Hepatocyte (in vitro differentiated cells): Measurements from ENCODE around the gene FANCM. TPM values are rescaled to one million over a fixed set of nuclear protein-coding genes. Genes with fewer than 3 reads are reported as not detected.

Experiments used
- DNase-seq: peaks from one replicate; pipeline ENCODE4 v3.0.0-alpha.2; 2016; ENCODE audit warnings: low spot score
- H2AFZ ChIP-seq: fragments of 200-600 bp; sonication (generic); 2 replicates; pipeline ENCODE4 v1.6.0; 2016; ENCODE audit warnings: antibody characterized with exemption, mild to moderate bottlenecking
- H3K27ac ChIP-seq: fragments of 200-600 bp; sonication (generic); 2 replicates; pipeline ENCODE4 v1.5.1; 2016; ENCODE audit warnings: mild to moderate bottlenecking
- H3K27me3 ChIP-seq: fragments of 200-600 bp; sonication (generic); 2 replicates; pipeline ENCODE4 v1.6.1; 2016
- H3K36me3 ChIP-seq: fragments of 200-600 bp; sonication (generic); replicated peaks from 2 replicates; pipeline ENCODE4 v1.5.1; 2016; ENCODE audit warnings: low read depth; ENCODE audit not compliant: insufficient read depth
- H3K4me1 ChIP-seq: fragments of 200-600 bp; sonication (generic); 2 replicates; pipeline ENCODE4 v1.5.1; 2016; ENCODE audit warnings: mild to moderate bottlenecking, moderate library complexity; ENCODE audit not compliant: insufficient read depth
- H3K4me2 ChIP-seq: fragments of 200-600 bp; sonication (generic); 2 replicates; pipeline ENCODE4 v1.6.0; 2016
- H3K4me3 ChIP-seq: fragments of 200-600 bp; sonication (generic); 2 replicates; pipeline ENCODE4 v1.5.1; 2016; ENCODE audit warnings: mild to moderate bottlenecking
- H3K79me2 ChIP-seq: fragments of 200-600 bp; sonication (generic); 2 replicates; pipeline ENCODE4 v1.6.0; 2017; ENCODE audit warnings: mild to moderate bottlenecking
- H3K9me2 ChIP-seq: fragments of 200-600 bp; sonication (generic); replicated peaks from 2 replicates; pipeline ENCODE4 v1.6.0; 2017; ENCODE audit warnings: mild to moderate bottlenecking; ENCODE audit not compliant: insufficient read depth
- H3K9me3 ChIP-seq: fragments of 200-600 bp; sonication (generic); 2 replicates; pipeline ENCODE4 v1.5.1; 2016; ENCODE audit warnings: low read depth, mild to moderate bottlenecking
- H4K20me1 ChIP-seq: fragments of 200-600 bp; sonication (generic); 2 replicates; pipeline ENCODE4 v1.6.0; 2016; ENCODE audit warnings: mild to moderate bottlenecking; ENCODE audit not compliant: insufficient read depth, poor library complexity, severe bottlenecking
- EZH2 ChIP-seq: fragments of 200-600 bp; sonication (generic); IDR thresholded peaks from 2 replicates; pipeline ENCODE4 v1.6.1; 2016; ENCODE audit warnings: antibody characterized with exemption, mild to moderate bottlenecking, borderline replicate concordance
- EZH2phosphoT487 ChIP-seq: fragments of 200-600 bp; sonication (generic); IDR thresholded peaks from one replicate; pipeline ENCODE4 v1.6.1; 2018; ENCODE audit warnings: antibody characterized with exemption, mild to moderate bottlenecking, low read depth, moderate library complexity; ENCODE audit not compliant: unreplicated experiment, severe bottlenecking
- WGBS: methylation state at CpG from one replicate; pipeline ENCODE4 v1.1.6; 2016; ENCODE audit warnings: low lambda C conversion rate; ENCODE audit errors: missing lambda C conversion rate; 5-methylcytosine and 5-hydroxymethylcytosine counted together
- polyA plus RNA-seq: library from polyadenylated mRNA; unstranded; fragments of >200 nt; fragmentation: Nextera tagmentation; extraction: Ambion mirVana; gene quantifications from 2 replicates; pipeline ENCODE4 v1.2.1, GENCODE V29; 2016
- total RNA-seq: library from RNA; depleted of rRNA; stranded (reverse); fragments of >200 nt; gene quantifications from 2 replicates; pipeline ENCODE4 v1.2.3, GENCODE V29; 2014
- TF ChIP-seq, protein P1 (sequence below): fragments of 200-600 bp; sonication (generic); IDR thresholded peaks from 2 replicates; pipeline ENCODE4 v1.5.1; 2016; ENCODE audit warnings: antibody characterized with exemption, mild to moderate bottlenecking; ENCODE audit not compliant: poor library complexity

The FANCM gene
- total and polyA plus RNA-seq, 2 experiments from 2014 or later: 3.2 to 4.8 TPM

DNA sequence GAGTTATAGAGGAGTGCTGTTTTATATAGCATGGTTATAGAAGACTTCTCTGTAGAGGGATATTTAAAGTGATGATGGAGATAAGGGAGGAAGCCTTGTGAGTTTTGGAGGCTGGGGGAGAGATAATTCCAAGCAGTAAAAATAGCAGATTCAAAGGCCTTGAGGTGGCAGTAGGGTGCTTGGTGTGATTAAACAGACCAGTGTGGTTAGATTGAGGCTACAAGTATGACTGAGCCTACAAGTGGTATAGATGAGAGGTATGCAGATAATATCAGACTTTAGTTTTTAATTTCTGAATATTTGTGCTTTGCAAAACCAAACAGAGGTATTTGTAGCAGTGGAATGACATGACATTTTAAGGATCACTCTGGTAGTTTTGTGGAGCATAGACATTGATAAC lies 20.3 kb downstream of the FANCM start:
- TF ChIP-seq, protein P1, sequence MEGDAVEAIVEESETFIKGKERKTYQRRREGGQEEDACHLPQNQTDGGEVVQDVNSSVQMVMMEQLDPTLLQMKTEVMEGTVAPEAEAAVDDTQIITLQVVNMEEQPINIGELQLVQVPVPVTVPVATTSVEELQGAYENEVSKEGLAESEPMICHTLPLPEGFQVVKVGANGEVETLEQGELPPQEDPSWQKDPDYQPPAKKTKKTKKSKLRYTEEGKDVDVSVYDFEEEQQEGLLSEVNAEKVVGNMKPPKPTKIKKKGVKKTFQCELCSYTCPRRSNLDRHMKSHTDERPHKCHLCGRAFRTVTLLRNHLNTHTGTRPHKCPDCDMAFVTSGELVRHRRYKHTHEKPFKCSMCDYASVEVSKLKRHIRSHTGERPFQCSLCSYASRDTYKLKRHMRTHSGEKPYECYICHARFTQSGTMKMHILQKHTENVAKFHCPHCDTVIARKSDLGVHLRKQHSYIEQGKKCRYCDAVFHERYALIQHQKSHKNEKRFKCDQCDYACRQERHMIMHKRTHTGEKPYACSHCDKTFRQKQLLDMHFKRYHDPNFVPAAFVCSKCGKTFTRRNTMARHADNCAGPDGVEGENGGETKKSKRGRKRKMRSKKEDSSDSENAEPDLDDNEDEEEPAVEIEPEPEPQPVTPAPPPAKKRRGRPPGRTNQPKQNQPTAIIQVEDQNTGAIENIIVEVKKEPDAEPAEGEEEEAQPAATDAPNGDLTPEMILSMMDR: no peak
- TF ChIP-seq EZH2phosphoT487 (no peak), EZH2 (no peak)
- no peak for DNase-seq
- no peaks in the 10 kb centered on the region for H3K9me2 ChIP-seq
- no peak overlapping the region for H3K4me2 ChIP-seq
- no peaks in the 10 kb centered on the region for H3K79me2 ChIP-seq
- no peak overlapping the region for H2AFZ ChIP-seq
- H3K4me1 ChIP-seq: no peaks in the 10 kb centered on the region
- no peaks in the 10 kb centered on the region for H3K9me3 ChIP-seq
- H4K20me1 ChIP-seq: no peaks in the 10 kb centered on the region
- H3K27me3 ChIP-seq: no peaks in the 10 kb centered on the region
- no peaks in the 10 kb centered on the region for H3K36me3 ChIP-seq
- H3K4me3 ChIP-seq: no peak overlapping the region
- no peak overlapping the region for H3K27ac ChIP-seq

GRCh38 chr14:45169906-45170305 lies 34.2 kb downstream of the FANCM start:
- TF ChIP-seq EZH2phosphoT487: no peak
- TF ChIP-seq EZH2: no peak
- TF ChIP-seq, protein P1: no peak
- no peak overlapping the region for H3K4me3 ChIP-seq
- no peak overlapping the region for H2AFZ ChIP-seq
- no peaks in the 10 kb centered on the region for H3K27me3 ChIP-seq
- H3K79me2 ChIP-seq: no peaks in the 10 kb centered on the region
- no peak for DNase-seq
- H3K27ac ChIP-seq: no peak overlapping the region
- H4K20me1 ChIP-seq: no peaks in the 10 kb centered on the region
- no peaks in the 10 kb centered on the region for H3K4me1 ChIP-seq
- no peaks in the 10 kb centered on the region for H3K36me3 ChIP-seq
- H3K9me2 ChIP-seq: no peaks in the 10 kb centered on the region
- H3K4me2 ChIP-seq: no peak overlapping the region
- H3K9me3 ChIP-seq: no peaks in the 10 kb centered on the region

DNA sequence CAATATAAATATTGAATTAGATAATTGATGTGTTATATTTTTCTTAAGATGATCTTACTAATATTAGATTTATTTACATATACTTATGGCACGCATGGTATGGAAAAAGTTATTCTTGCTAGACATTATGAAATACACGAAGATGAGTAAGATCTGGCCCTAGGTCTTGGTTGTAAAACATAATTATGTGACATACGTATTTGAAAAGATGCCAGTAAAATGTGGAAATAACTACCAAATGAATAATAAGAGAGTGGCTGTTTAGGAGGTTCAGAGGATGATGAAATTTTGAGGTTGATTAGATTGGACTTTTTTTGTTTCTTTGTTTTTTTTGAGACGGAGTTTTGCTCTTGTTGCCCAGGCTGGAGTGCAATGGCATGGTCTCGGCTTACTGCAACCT lies 41.3 kb downstream of the FANCM start:
- no peaks in the 10 kb centered on the region for H3K36me3 ChIP-seq
- no peaks in the 10 kb centered on the region for H3K9me2 ChIP-seq
- no peak for TF ChIP-seq EZH2phosphoT487
- TF ChIP-seq, protein P1: no peak
- no peak for TF ChIP-seq EZH2
- no peak overlapping the region for H3K4me2 ChIP-seq
- no peaks in the 10 kb centered on the region for H3K9me3 ChIP-seq
- no peaks in the 10 kb centered on the region for H3K4me1 ChIP-seq
- WGBS: 87% methylated on average over 5 of the region's 5 CpGs
- DNase-seq: no peak
- no peak overlapping the region for H3K4me3 ChIP-seq
- H4K20me1 ChIP-seq: no peaks in the 10 kb centered on the region
- no peaks in the 10 kb centered on the region for H3K27me3 ChIP-seq
- H2AFZ ChIP-seq: no peak overlapping the region
- no peak overlapping the region for H3K27ac ChIP-seq
- no peaks in the 10 kb centered on the region for H3K79me2 ChIP-seq

- no peaks in the 10 kb centered on the region for H3K36me3 ChIP-seq
- H3K79me2 ChIP-seq: no peaks in the 10 kb centered on the region
- H3K9me3 ChIP-seq: no peaks in the 10 kb centered on the region
- no peak overlapping the region for H2AFZ ChIP-seq
- H3K4me1 ChIP-seq: no peaks in the 10 kb centered on the region
- H3K4me3 ChIP-seq: no peak overlapping the region
- TF ChIP-seq, protein P1: no peak
- no peak for TF ChIP-seq EZH2
- TF ChIP-seq EZH2phosphoT487: no peak
- no peaks in the 10 kb centered on the region for H3K9me2 ChIP-seq
- no peak for DNase-seq
- no peak overlapping the region for H3K4me2 ChIP-seq
- WGBS: 95% methylated on average over 5 of the region's 5 CpGs
- H3K27me3 ChIP-seq: no peaks in the 10 kb centered on the region
- H4K20me1 ChIP-seq: no peaks in the 10 kb centered on the region
- no peak overlapping the region for H3K27ac ChIP-seq
These were observed 45.6 kb downstream of the FANCM start for GRCh38 chr14:45181329-45181728.
